SJSA1 (cell line): ENCODE data around the gene RANBP10. TPM values are rescaled to one million over a fixed set of nuclear protein-coding genes. Genes with fewer than 3 reads are reported as not detected.
A peak's percentile ranks its signal among the peaks of the same experiment; 100 is the strongest.

Experiments used
- DNase-seq, 2 experiments: peaks; one replicate each; pipeline ENCODE4 v3.0.0-alpha.2; 2015 to 2020; ENCODE audit warnings: low spot score in 2 of 2, low read depth in 1 of 2
- H3K27ac ChIP-seq: fragments of 250-450 bp; sonication (Bioruptor Pico); 2 replicates; pipeline ENCODE4 v1.5.1; 2020; ENCODE audit warnings: mild to moderate bottlenecking, moderate library complexity
- H3K27me3 ChIP-seq: fragments of 250-450 bp; sonication (Bioruptor Pico); replicated peaks from 2 replicates; pipeline ENCODE4 v1.5.1; 2020; ENCODE audit warnings: mild to moderate bottlenecking, moderate library complexity
- H3K36me3 ChIP-seq: fragments of 250-450 bp; sonication (Bioruptor Pico); 2 replicates; pipeline ENCODE4 v1.5.1; 2020; ENCODE audit warnings: mild to moderate bottlenecking
- H3K4me1 ChIP-seq: fragments of 250-450 bp; sonication (Bioruptor Pico); replicated peaks from 2 replicates; pipeline ENCODE4 v1.6.1; 2021; ENCODE audit warnings: mild to moderate bottlenecking
- H3K4me3 ChIP-seq: fragments of 250-450 bp; sonication (Bioruptor Pico); 2 replicates; pipeline ENCODE4 v1.5.1; 2020; ENCODE audit warnings: mild to moderate bottlenecking
- H3K9me3 ChIP-seq: fragments of 250-450 bp; sonication (Bioruptor Pico); replicated peaks from 2 replicates; pipeline ENCODE4 v1.5.1; 2020; ENCODE audit warnings: mild to moderate bottlenecking
- total RNA-seq: library from RNA; depleted of rRNA; stranded (reverse); fragments of >200 nt; shearing (Covaris generic); gene quantifications from 2 replicates; pipeline ENCODE4 v1.2.3, GENCODE V29; 2014

Gene RANBP10
- total RNA-seq, 1 experiment from 2014 or later: 3.9 TPM

GRCh38 chr16:67719048-67719777 lies 87.1 kb downstream of the RANBP10 start, which contains the start of gene GFOD2:
GFOD2 (minus strand) TSS chr16:67719316; CDS start chr16:67685715, 33,601 bp downstream.
- no peaks in the 10 kb centered on the region for H3K27me3 ChIP-seq
- DNase-seq: peak; percentile 95 to 98
- H3K36me3 ChIP-seq: peaks cover 4% of the 10 kb centered on the region; the same call in 1 of the 2 replicates
- peaks cover 21% of the 10 kb centered on the region for H3K4me1 ChIP-seq
- H3K9me3 ChIP-seq: no peaks in the 10 kb centered on the region
- H3K27ac ChIP-seq: peak within 1 kb of the TSS; percentile 64
- peak within 1 kb of the TSS; percentile 85 for H3K4me3 ChIP-seq

- DNase-seq: no peak
- Histone ChIP-seq H3K4me1 (peaks cover 21% of the 10 kb centered on the region), H3K27ac (no peak overlapping the region), H3K9me3 (no peaks in the 10 kb centered on the region), H3K36me3 (peaks cover 4% of the 10 kb centered on the region; the same call in 1 of the 2 replicates), H3K27me3 (no peaks in the 10 kb centered on the region), H3K4me3 (peak overlapping the region; percentile 85)
Measured at GRCh38 chr16:67718668-67719047, 87.7 kb downstream of the RANBP10 start.

GRCh38 chr16:67716097-67716496 lies 90.3 kb downstream of the RANBP10 start:
- no peak overlapping the region for H3K4me3 ChIP-seq
- H3K27me3 ChIP-seq: no peaks in the 10 kb centered on the region
- peaks cover 16% of the 10 kb centered on the region for H3K4me1 ChIP-seq
- peaks cover 4% of the 10 kb centered on the region; the same call in 1 of the 2 replicates for H3K36me3 ChIP-seq
- no peak for DNase-seq
- no peaks in the 10 kb centered on the region for H3K9me3 ChIP-seq
- no peak overlapping the region for H3K27ac ChIP-seq

- H3K27ac ChIP-seq: no peak overlapping the region
- H3K4me1 ChIP-seq: peaks cover 9% of the 10 kb centered on the region
- H3K27me3 ChIP-seq: no peaks in the 10 kb centered on the region
- peaks cover 6% of the 10 kb centered on the region; the same call in 1 of the 2 replicates for H3K36me3 ChIP-seq
- H3K4me3 ChIP-seq: no peak overlapping the region
- DNase-seq: no peak
- H3K9me3 ChIP-seq: no peaks in the 10 kb centered on the region
Measured at GRCh38 chr16:67714522-67714921, 91.8 kb downstream of the RANBP10 start.

- Histone ChIP-seq H3K4me3 (no peak overlapping the region), H3K27ac (no peak overlapping the region), H3K36me3 (peaks cover 2% of the 10 kb centered on the region; the same call in 1 of the 2 replicates), H3K9me3 (no peaks in the 10 kb centered on the region), H3K27me3 (no peaks in the 10 kb centered on the region), H3K4me1 (peaks cover 9% of the 10 kb centered on the region)
- DNase-seq: no peak
Measured at GRCh38 chr16:67713647-67714273, 92.6 kb downstream of the RANBP10 start.

GRCh38 chr16:67710607-67711006 lies 95.8 kb downstream of the RANBP10 start:
- Histone ChIP-seq H3K27ac (no peak overlapping the region), H3K4me1 (no peaks in the 10 kb centered on the region), H3K9me3 (no peaks in the 10 kb centered on the region), H3K4me3 (no peak overlapping the region), H3K36me3 (0 out of 2 replicates have a peak, but pooled peaks cover 2% of the 10 kb centered on the region), H3K27me3 (no peaks in the 10 kb centered on the region)
- no peak for DNase-seq

GRCh38 chr16:67709050-67709449 lies 97.3 kb downstream of the RANBP10 start:
- no peak for DNase-seq
- Histone ChIP-seq H3K9me3 (no peaks in the 10 kb centered on the region), H3K4me3 (no peak overlapping the region), H3K27ac (no peak overlapping the region), H3K27me3 (no peaks in the 10 kb centered on the region), H3K36me3 (0 out of 2 replicates have a peak, but pooled peaks cover 2% of the 10 kb centered on the region), H3K4me1 (no peaks in the 10 kb centered on the region)

- H3K4me1 ChIP-seq: no peaks in the 10 kb centered on the region
- H3K27me3 ChIP-seq: no peaks in the 10 kb centered on the region
- no peak overlapping the region for H3K27ac ChIP-seq
- no peak for DNase-seq
- no peaks in the 10 kb centered on the region for H3K9me3 ChIP-seq
- no peak overlapping the region for H3K4me3 ChIP-seq
- H3K36me3 ChIP-seq: 0 out of 2 replicates have a peak, but pooled peaks cover 2% of the 10 kb centered on the region
Measured at GRCh38 chr16:67708368-67708771, 98.0 kb downstream of the RANBP10 start.

GRCh38 chr16:67707790-67708189 lies 98.6 kb downstream of the RANBP10 start:
- no peaks in the 10 kb centered on the region for H3K27me3 ChIP-seq
- H3K4me3 ChIP-seq: no peak overlapping the region
- H3K36me3 ChIP-seq: 0 out of 2 replicates have a peak, but pooled peaks cover 2% of the 10 kb centered on the region
- no peaks in the 10 kb centered on the region for H3K4me1 ChIP-seq
- H3K9me3 ChIP-seq: no peaks in the 10 kb centered on the region
- H3K27ac ChIP-seq: no peak overlapping the region
- no peak for DNase-seq

GRCh38 chr16:67707210-67707609 lies 99.2 kb downstream of the RANBP10 start:
- H3K27me3 ChIP-seq: no peaks in the 10 kb centered on the region
- no peak overlapping the region for H3K4me3 ChIP-seq
- H3K36me3 ChIP-seq: 0 out of 2 replicates have a peak, but pooled peaks cover 2% of the 10 kb centered on the region
- no peaks in the 10 kb centered on the region for H3K4me1 ChIP-seq
- DNase-seq: no peak
- H3K27ac ChIP-seq: no peak overlapping the region
- H3K9me3 ChIP-seq: no peaks in the 10 kb centered on the region

- Histone ChIP-seq H3K27me3 (no peaks in the 10 kb centered on the region), H3K36me3 (peaks cover 3% of the 10 kb centered on the region; the same call in 1 of the 2 replicates), H3K4me3 (no peak overlapping the region), H3K27ac (no peak overlapping the region), H3K9me3 (peaks cover 8% of the 10 kb centered on the region), H3K4me1 (no peaks in the 10 kb centered on the region)
- DNase-seq: no peak
Measured at GRCh38 chr16:67704110-67704509, 102.2 kb downstream of the RANBP10 start.

GRCh38 chr16:67703626-67704025 lies 102.7 kb downstream of the RANBP10 start:
- Histone ChIP-seq H3K4me1 (no peaks in the 10 kb centered on the region), H3K27ac (no peak overlapping the region), H3K9me3 (peaks cover 12% of the 10 kb centered on the region), H3K36me3 (peaks cover 7% of the 10 kb centered on the region; the same call in 1 of the 2 replicates), H3K4me3 (no peak overlapping the region), H3K27me3 (no peaks in the 10 kb centered on the region)
- DNase-seq: no peak

GRCh38 chr16:67702130-67702529 lies 104.2 kb downstream of the RANBP10 start:
- H3K9me3 ChIP-seq: peaks cover 12% of the 10 kb centered on the region
- H3K4me1 ChIP-seq: no peaks in the 10 kb centered on the region
- no peak overlapping the region for H3K4me3 ChIP-seq
- DNase-seq: no peak
- H3K36me3 ChIP-seq: peaks cover 10% of the 10 kb centered on the region; the same call in 1 of the 2 replicates
- H3K27ac ChIP-seq: no peak overlapping the region
- no peaks in the 10 kb centered on the region for H3K27me3 ChIP-seq

GRCh38 chr16:67701420-67701819 lies 104.9 kb downstream of the RANBP10 start:
- Histone ChIP-seq H3K9me3 (peaks cover 12% of the 10 kb centered on the region), H3K4me1 (no peaks in the 10 kb centered on the region), H3K27me3 (no peaks in the 10 kb centered on the region), H3K4me3 (no peak overlapping the region), H3K27ac (no peak overlapping the region), H3K36me3 (peaks cover 10% of the 10 kb centered on the region; the same call in 1 of the 2 replicates)
- no peak for DNase-seq
